ENCODE data around the gene PLA2G12A. TPM values are rescaled to one million over a fixed set of nuclear protein-coding genes. Genes with fewer than 3 reads are reported as not detected.

Gene PLA2G12A
- total and polyA plus RNA-seq, 8 donors: 20.6 to 58.4 (median 32.2) TPM

- Histone ChIP-seq H3K27me3 (no peaks in the 10 kb centered on the region), H3K9me3 (no peaks in the 10 kb centered on the region), H3K4me3 (no peak overlapping the region), H3K4me1 (peaks cover 8 to 25% of the 10 kb centered on the region in 2 donors), H3K36me3 (peaks cover 0 to 14% of the 10 kb centered on the region in 2 donors), H3K27ac (no peak overlapping the region)
- ATAC-seq (no peak), DNase-seq (no peak)
- intact Hi-C loops (cut with DNase I): loop anchor here in 1 of 2 donors (10.0 kb wide), 1 partner anchor 265 kb away; the partner anchor contains the start of gene SEC24B
- TF ChIP-seq CTCF (IDR thresholded peaks at IDR 0.05): no peak
Measured at GRCh38 chr4:109699553-109700225, 30.2 kb downstream of the PLA2G12A start.

- intact Hi-C loops (cut with DNase I): no loop called here
- no peaks in the 10 kb centered on the region for H3K9me3 ChIP-seq
- peaks cover 0 to 24% of the 10 kb centered on the region in 2 donors for H3K36me3 ChIP-seq
- H3K27me3 ChIP-seq: no peaks in the 10 kb centered on the region
- peaks cover 8 to 16% of the 10 kb centered on the region in 2 donors for H3K4me1 ChIP-seq
- ATAC-seq: no peak
- no peak for TF ChIP-seq CTCF (IDR thresholded peaks at IDR 0.05)
- no peak overlapping the region for H3K27ac ChIP-seq
- no peak overlapping the region for H3K4me3 ChIP-seq
- no peak for DNase-seq
Measured at GRCh38 chr4:109698656-109699055, 31.2 kb downstream of the PLA2G12A start.

- intact Hi-C loops (cut with DNase I): no loop called here
- no peaks in the 10 kb centered on the region for H3K27me3 ChIP-seq
- ATAC-seq (no peak), DNase-seq (no peak)
- H3K4me1 ChIP-seq: no peaks in the 10 kb centered on the region
- H3K27ac ChIP-seq: no peak overlapping the region
- TF ChIP-seq CTCF (IDR thresholded peaks at IDR 0.05): no peak
- H3K36me3 ChIP-seq: peaks cover 0 to 78% of the 10 kb centered on the region in 2 donors
- H3K4me3 ChIP-seq: no peak overlapping the region
- no peaks in the 10 kb centered on the region for H3K9me3 ChIP-seq
Measured at GRCh38 chr4:109691411-109691920, 38.4 kb downstream of the PLA2G12A start.

- Histone ChIP-seq H3K4me3 (no peak overlapping the region), H3K36me3 (peaks cover 0 to 83% of the 10 kb centered on the region in 2 donors), H3K4me1 (no peaks in the 10 kb centered on the region), H3K9me3 (no peaks in the 10 kb centered on the region), H3K27ac (no peak overlapping the region), H3K27me3 (no peaks in the 10 kb centered on the region)
- ATAC-seq: no peak
- intact Hi-C loops (cut with DNase I): no loop called here
- no peak for DNase-seq
- TF ChIP-seq CTCF (IDR thresholded peaks at IDR 0.05): no peak
Measured at GRCh38 chr4:109690690-109691410, 39.0 kb downstream of the PLA2G12A start.

GRCh38 chr4:109684727-109685126, 45.1 kb downstream of the PLA2G12A start:
- no peak for DNase-seq
- intact Hi-C loops (cut with DNase I): no loop called here
- no peak overlapping the region for H3K27ac ChIP-seq
- no peak overlapping the region for H3K4me3 ChIP-seq
- H3K4me1 ChIP-seq: no peaks in the 10 kb centered on the region
- ATAC-seq: no peak
- peaks cover 0 to 43% of the 10 kb centered on the region in 2 donors for H3K36me3 ChIP-seq
- no peaks in the 10 kb centered on the region for H3K27me3 ChIP-seq
- H3K9me3 ChIP-seq: no peaks in the 10 kb centered on the region
- TF ChIP-seq CTCF (IDR thresholded peaks at IDR 0.05): no peak
